HepG2 (cell line): Measurements from ENCODE around the gene HSPB6. TPM values are rescaled to one million over a fixed set of nuclear protein-coding genes. Genes with fewer than 3 reads are reported as not detected.

Experiments
- ATF7 ChIP-seq, 2 experiments: fragments of 450-650 bp in 1 of 2; sonication (generic) in 1 of 2; formaldehyde crosslinking in 1 of 2; IDR thresholded peaks; 2 replicates each; pipeline versions ENCODE4 v1.4.0 to v1.6.1; 2016 to 2020; ENCODE audit warnings: antibody characterized with exemption in 1 of 2, mild to moderate bottlenecking in 1 of 2, missing genetic modification reagents in 1 of 2
- CCDC6 ChIP-seq: sonication (generic); formaldehyde crosslinking; IDR thresholded peaks from 2 replicates; pipeline ENCODE4 v1.8.1; 2022; ENCODE audit warnings: mild to moderate bottlenecking, missing genetic modification reagents, moderate library complexity
- ELF3 ChIP-seq: IDR thresholded peaks from 2 replicates; pipeline ENCODE4 v1.6.1; 2016; ENCODE audit warnings: missing genetic modification reagents, missing compliant biosample characterization
- KAT8 ChIP-seq: IDR thresholded peaks from 2 replicates; pipeline ENCODE4 v1.6.1; 2016; ENCODE audit warnings: missing genetic modification reagents, missing compliant biosample characterization
- MTA1 ChIP-seq: sonication (generic); formaldehyde crosslinking; IDR thresholded peaks from 2 replicates; pipeline ENCODE4 v1.4.0; 2020; ENCODE audit warnings: missing genetic modification reagents, mild to moderate bottlenecking, borderline replicate concordance
- NFYB ChIP-seq: sonication (generic); formaldehyde crosslinking; IDR thresholded peaks from 2 replicates; pipeline ENCODE4 v1.4.0; 2020; ENCODE audit warnings: missing genetic modification reagents
- NRL ChIP-seq: sonication (generic); formaldehyde crosslinking; IDR thresholded peaks from 2 replicates; pipeline ENCODE4 v1.5.0; 2020; ENCODE audit warnings: missing genetic modification reagents, mild to moderate bottlenecking, moderate library complexity, borderline replicate concordance
- POLR2G ChIP-seq: fragments of 200-400 bp; formaldehyde crosslinking; IDR thresholded peaks from 2 replicates; pipeline ENCODE4 v1.6.1; 2018; ENCODE audit warnings: mild to moderate bottlenecking, low read depth, low read length, moderate library complexity
- SOX5 ChIP-seq: IDR thresholded peaks from 2 replicates; pipeline ENCODE4 v1.6.1; 2016; ENCODE audit warnings: borderline replicate concordance
- ZFP37 ChIP-seq: sonication (generic); formaldehyde crosslinking; IDR thresholded peaks from 2 replicates; pipeline ENCODE4 v1.4.0; 2020; ENCODE audit warnings: missing genetic modification reagents, borderline replicate concordance
- ZZZ3 ChIP-seq: sonication (generic); formaldehyde crosslinking; IDR thresholded peaks from 2 replicates; pipeline ENCODE4 v1.4.0; 2020; ENCODE audit warnings: missing genetic modification reagents, mild to moderate bottlenecking, borderline replicate concordance
- polyA plus RNA-seq, 8 experiments: library from polyadenylated mRNA; depleted of rRNA in 3 of 8; stranded (reverse) in 7 of 8; unstranded in 1 of 8; fragments of >200 nt; fragmentation: Illumina TruSeq in 4 of 8; extraction: Trizol in 4 of 8; gene quantifications; 2 replicates each; pipeline versions ENCODE4 v1.2.1 to v1.2.3, GENCODE V29; 2011 to 2016; ENCODE audit warnings: low read depth in 4 of 8, missing spikeins in 1 of 8, mixed read lengths in 1 of 8; ENCODE audit not compliant: insufficient read depth in 1 of 8
- total RNA-seq, 5 experiments: library from RNA; depleted of rRNA; stranded (reverse); fragments of >200 nt; fragmentation: Illumina TruSeq; extraction: Trizol; gene quantifications; 2 replicates each; pipeline ENCODE4 v1.2.3, GENCODE V29; 2016; ENCODE audit warnings: low read depth in 1 of 5
- TF ChIP-seq, protein P1 (sequence below): sonication (generic); formaldehyde crosslinking; IDR thresholded peaks from 2 replicates; pipeline ENCODE4 v1.5.0; 2020; ENCODE audit warnings: missing genetic modification reagents
- TF ChIP-seq, protein P2 (sequence below): sonication (generic); formaldehyde crosslinking; IDR thresholded peaks from 2 replicates; pipeline ENCODE4 v1.5.0; 2020; ENCODE audit warnings: missing genetic modification reagents, mild to moderate bottlenecking, borderline replicate concordance
- TF ChIP-seq, protein P3 (sequence below): sonication (generic); formaldehyde crosslinking; IDR thresholded peaks from 2 replicates; pipeline ENCODE4 v1.5.1; 2020; ENCODE audit warnings: mild to moderate bottlenecking, missing genetic modification reagents, borderline replicate concordance
- TF ChIP-seq, protein P4 (sequence below): sonication (generic); formaldehyde crosslinking; IDR thresholded peaks from 2 replicates; pipeline ENCODE4 v1.4.0; 2020; ENCODE audit warnings: mild to moderate bottlenecking, low read depth, missing genetic modification reagents
- TF ChIP-seq, protein P5 (sequence below): IDR thresholded peaks from 2 replicates; pipeline ENCODE4 v1.6.1; 2016; ENCODE audit warnings: low read depth, borderline replicate concordance

HSPB6 gene
- total and polyA plus RNA-seq, 2 of the 13 experiments (the other 11 are each of a cell fraction or from before 2014, with no cell fraction given) = 0.18 TPM; not detected in 1

- TF ChIP-seq ATF7 (IDR thresholded peaks at IDR 0.05) (no peak), ATF7 (CRISPR knock-in tag; IDR thresholded peaks at IDR 0.05) (no peak), ZFP37 (CRISPR knock-in tag) (no peak), ELF3 (CRISPR knock-in tag) (no peak), CCDC6 (no peak), NRL (0 out of 2 replicates have a peak, but pooled peaks have one; percentile 10), POLR2G (no peak), ZZZ3 (no peak), MTA1 (CRISPR knock-in tag) (no peak), SOX5 (CRISPR knock-in tag) (no peak), NFYB (CRISPR knock-in tag) (no peak), KAT8 (CRISPR knock-in tag) (no peak)
- TF ChIP-seq, protein P1, sequence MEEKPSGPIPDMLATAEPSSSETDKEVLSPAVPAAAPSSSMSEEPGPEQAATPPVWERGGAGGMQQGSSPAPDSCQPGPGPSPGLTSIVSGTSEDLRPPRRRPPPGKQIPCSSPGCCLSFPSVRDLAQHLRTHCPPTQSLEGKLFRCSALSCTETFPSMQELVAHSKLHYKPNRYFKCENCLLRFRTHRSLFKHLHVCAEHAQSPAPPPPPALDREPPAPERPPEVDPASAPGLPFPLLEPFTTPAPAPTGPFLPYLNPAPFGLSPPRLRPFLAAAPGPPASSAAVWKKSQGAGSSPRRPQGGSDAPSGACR (CRISPR knock-in tag) = no peak
- TF ChIP-seq, protein P2, sequence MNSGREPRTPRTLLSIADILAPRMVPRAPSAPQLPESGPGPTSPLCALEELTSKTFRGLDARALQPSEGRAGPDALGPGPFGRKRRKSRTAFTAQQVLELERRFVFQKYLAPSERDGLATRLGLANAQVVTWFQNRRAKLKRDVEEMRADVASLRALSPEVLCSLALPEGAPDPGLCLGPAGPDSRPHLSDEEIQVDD = no peak
- TF ChIP-seq, protein P3, sequence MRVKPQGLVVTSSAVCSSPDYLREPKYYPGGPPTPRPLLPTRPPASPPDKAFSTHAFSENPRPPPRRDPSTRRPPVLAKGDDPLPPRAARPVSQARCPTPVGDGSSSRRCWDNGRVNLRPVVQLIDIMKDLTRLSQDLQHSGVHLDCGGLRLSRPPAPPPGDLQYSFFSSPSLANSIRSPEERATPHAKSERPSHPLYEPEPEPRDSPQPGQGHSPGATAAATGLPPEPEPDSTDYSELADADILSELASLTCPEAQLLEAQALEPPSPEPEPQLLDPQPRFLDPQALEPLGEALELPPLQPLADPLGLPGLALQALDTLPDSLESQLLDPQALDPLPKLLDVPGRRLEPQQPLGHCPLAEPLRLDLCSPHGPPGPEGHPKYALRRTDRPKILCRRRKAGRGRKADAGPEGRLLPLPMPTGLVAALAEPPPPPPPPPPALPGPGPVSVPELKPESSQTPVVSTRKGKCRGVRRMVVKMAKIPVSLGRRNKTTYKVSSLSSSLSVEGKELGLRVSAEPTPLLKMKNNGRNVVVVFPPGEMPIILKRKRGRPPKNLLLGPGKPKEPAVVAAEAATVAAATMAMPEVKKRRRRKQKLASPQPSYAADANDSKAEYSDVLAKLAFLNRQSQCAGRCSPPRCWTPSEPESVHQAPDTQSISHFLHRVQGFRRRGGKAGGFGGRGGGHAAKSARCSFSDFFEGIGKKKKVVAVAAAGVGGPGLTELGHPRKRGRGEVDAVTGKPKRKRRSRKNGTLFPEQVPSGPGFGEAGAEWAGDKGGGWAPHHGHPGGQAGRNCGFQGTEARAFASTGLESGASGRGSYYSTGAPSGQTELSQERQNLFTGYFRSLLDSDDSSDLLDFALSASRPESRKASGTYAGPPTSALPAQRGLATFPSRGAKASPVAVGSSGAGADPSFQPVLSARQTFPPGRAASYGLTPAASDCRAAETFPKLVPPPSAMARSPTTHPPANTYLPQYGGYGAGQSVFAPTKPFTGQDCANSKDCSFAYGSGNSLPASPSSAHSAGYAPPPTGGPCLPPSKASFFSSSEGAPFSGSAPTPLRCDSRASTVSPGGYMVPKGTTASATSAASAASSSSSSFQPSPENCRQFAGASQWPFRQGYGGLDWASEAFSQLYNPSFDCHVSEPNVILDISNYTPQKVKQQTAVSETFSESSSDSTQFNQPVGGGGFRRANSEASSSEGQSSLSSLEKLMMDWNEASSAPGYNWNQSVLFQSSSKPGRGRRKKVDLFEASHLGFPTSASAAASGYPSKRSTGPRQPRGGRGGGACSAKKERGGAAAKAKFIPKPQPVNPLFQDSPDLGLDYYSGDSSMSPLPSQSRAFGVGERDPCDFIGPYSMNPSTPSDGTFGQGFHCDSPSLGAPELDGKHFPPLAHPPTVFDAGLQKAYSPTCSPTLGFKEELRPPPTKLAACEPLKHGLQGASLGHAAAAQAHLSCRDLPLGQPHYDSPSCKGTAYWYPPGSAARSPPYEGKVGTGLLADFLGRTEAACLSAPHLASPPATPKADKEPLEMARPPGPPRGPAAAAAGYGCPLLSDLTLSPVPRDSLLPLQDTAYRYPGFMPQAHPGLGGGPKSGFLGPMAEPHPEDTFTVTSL (CRISPR knock-in tag) = no peak
- TF ChIP-seq, protein P4, sequence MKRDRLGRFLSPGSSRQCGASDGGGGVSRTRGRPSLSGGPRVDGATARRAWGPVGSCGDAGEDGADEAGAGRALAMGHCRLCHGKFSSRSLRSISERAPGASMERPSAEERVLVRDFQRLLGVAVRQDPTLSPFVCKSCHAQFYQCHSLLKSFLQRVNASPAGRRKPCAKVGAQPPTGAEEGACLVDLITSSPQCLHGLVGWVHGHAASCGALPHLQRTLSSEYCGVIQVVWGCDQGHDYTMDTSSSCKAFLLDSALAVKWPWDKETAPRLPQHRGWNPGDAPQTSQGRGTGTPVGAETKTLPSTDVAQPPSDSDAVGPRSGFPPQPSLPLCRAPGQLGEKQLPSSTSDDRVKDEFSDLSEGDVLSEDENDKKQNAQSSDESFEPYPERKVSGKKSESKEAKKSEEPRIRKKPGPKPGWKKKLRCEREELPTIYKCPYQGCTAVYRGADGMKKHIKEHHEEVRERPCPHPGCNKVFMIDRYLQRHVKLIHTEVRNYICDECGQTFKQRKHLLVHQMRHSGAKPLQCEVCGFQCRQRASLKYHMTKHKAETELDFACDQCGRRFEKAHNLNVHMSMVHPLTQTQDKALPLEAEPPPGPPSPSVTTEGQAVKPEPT = no peak
- TF ChIP-seq, protein P5, sequence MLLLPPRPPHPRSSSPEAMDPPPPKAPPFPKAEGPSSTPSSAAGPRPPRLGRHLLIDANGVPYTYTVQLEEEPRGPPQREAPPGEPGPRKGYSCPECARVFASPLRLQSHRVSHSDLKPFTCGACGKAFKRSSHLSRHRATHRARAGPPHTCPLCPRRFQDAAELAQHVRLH (CRISPR knock-in tag) = no peak
Measured at GRCh38 chr19:35790981-35791813, 34.4 kb upstream of the HSPB6 start (continued).
